Trophoblast cell (in vitro differentiated cells and primary cell): ENCODE results near the gene MYRIP.

Experiments
- DNase-seq, 2 donors: peaks; one replicate each; pipeline ENCODE4 v3.0.0-alpha.2; 2016
- H2AFZ ChIP-seq: 2 replicates; pipeline ENCODE4 v1.6.1; 2013; ENCODE audit warnings: low read length, moderate library complexity, mild to moderate bottlenecking; ENCODE audit not compliant: insufficient read depth, poor library complexity
- H2AK5ac ChIP-seq: 2 replicates; pipeline ENCODE4 v1.6.1; 2013; ENCODE audit warnings: mild to moderate bottlenecking, low read length
- H2BK120ac ChIP-seq: 2 replicates; pipeline ENCODE4 v1.6.1; 2013; ENCODE audit warnings: low read length, mild to moderate bottlenecking, moderate library complexity; ENCODE audit not compliant: insufficient read depth, poor library complexity
- H2BK12ac ChIP-seq: 2 replicates; pipeline ENCODE4 v1.6.1; 2013; ENCODE audit warnings: mild to moderate bottlenecking, low read length, moderate library complexity
- H2BK5ac ChIP-seq: 2 replicates; pipeline ENCODE4 v1.6.1; 2013; ENCODE audit warnings: low read length, low read depth, moderate library complexity, mild to moderate bottlenecking; ENCODE audit not compliant: poor library complexity
- H3K14ac ChIP-seq: 2 replicates; pipeline ENCODE4 v1.6.1; 2013; ENCODE audit warnings: mild to moderate bottlenecking, low read length
- H3K18ac ChIP-seq: 2 replicates; pipeline ENCODE4 v1.6.1; 2013; ENCODE audit warnings: mild to moderate bottlenecking, low read length
- H3K23ac ChIP-seq: 2 replicates; pipeline ENCODE4 v1.6.1; 2013; ENCODE audit warnings: low read length
- H3K27ac ChIP-seq: 2 replicates; pipeline ENCODE4 v1.5.1; 2013; ENCODE audit warnings: low read depth, mild to moderate bottlenecking, inconsistent platforms, low read length, moderate library complexity
- H3K27me3 ChIP-seq: 2 replicates; pipeline ENCODE4 v1.6.1; 2013; ENCODE audit warnings: inconsistent platforms, mild to moderate bottlenecking, low read length, moderate library complexity; ENCODE audit not compliant: insufficient read depth
- H3K36me3 ChIP-seq, 2 experiments: 1 replicate in 1 of 2; 2 replicates in 1 of 2; pipeline ENCODE4 v1.6.1; 2013; ENCODE audit warnings: low read length in 2 of 2, mild to moderate bottlenecking in 2 of 2, moderate library complexity in 1 of 2; ENCODE audit not compliant: insufficient read depth in 2 of 2, control insufficient read depth in 1 of 2
- H3K4ac ChIP-seq: 2 replicates; pipeline ENCODE4 v1.6.1; 2013; ENCODE audit warnings: low read depth, mild to moderate bottlenecking, low read length, moderate library complexity
- H3K4me1 ChIP-seq, 2 experiments: 1 replicate in 1 of 2; 2 replicates in 1 of 2; pipeline ENCODE4 v1.6.1; 2013; ENCODE audit warnings: low read length in 2 of 2, mild to moderate bottlenecking in 2 of 2, moderate library complexity in 1 of 2; ENCODE audit not compliant: insufficient read depth in 2 of 2, control insufficient read depth in 1 of 2
- H3K4me2 ChIP-seq: 2 replicates; pipeline ENCODE4 v1.6.1; 2013; ENCODE audit warnings: inconsistent platforms, mild to moderate bottlenecking, low read length, moderate library complexity
- H3K4me3 ChIP-seq: 2 replicates; pipeline ENCODE4 v1.5.1; 2013; ENCODE audit warnings: mild to moderate bottlenecking, low read depth, low read length, inconsistent platforms
- H3K79me1 ChIP-seq: one replicate; pipeline ENCODE4 v1.6.1; 2013; ENCODE audit warnings: low read length
- H3K79me2 ChIP-seq: 2 replicates; pipeline ENCODE4 v1.6.1; 2013; ENCODE audit warnings: low read length, mild to moderate bottlenecking; ENCODE audit not compliant: control insufficient read depth, insufficient read depth, poor library complexity
- H3K9ac ChIP-seq: 2 replicates; pipeline ENCODE4 v1.6.1; 2013; ENCODE audit warnings: mild to moderate bottlenecking, low read length
- H3K9me3 ChIP-seq: 2 replicates; pipeline ENCODE4 v1.6.1; 2013; ENCODE audit warnings: low read depth, mild to moderate bottlenecking, control low read depth, inconsistent platforms, low read length; ENCODE audit not compliant: insufficient read depth
- H4K12ac ChIP-seq: 2 replicates; pipeline ENCODE4 v1.6.1; 2013; ENCODE audit warnings: low read depth, mild to moderate bottlenecking, low read length, moderate library complexity
- H4K8ac ChIP-seq: 2 replicates; pipeline ENCODE4 v1.6.1; 2013; ENCODE audit warnings: low read depth, mild to moderate bottlenecking, low read length, moderate library complexity
- H4K91ac ChIP-seq: one replicate; pipeline ENCODE4 v1.6.1; 2013; ENCODE audit warnings: low read depth, mild to moderate bottlenecking, low read length, moderate library complexity
- WGBS: extraction: QIAGEN DNeasy Blood & Tissue Kit; methylation state at CpG from one replicate; pipeline ENCODE4 v1.1.7; 2013; ENCODE audit warnings: missing lambda C conversion rate; ENCODE audit not compliant: insufficient read length, insufficient coverage; ENCODE audit errors: extremely low coverage; 5-methylcytosine and 5-hydroxymethylcytosine counted together

Gene MYRIP

GRCh38 chr3:40169983-40170382, 360.6 kb downstream of the MYRIP start:
- no peak overlapping the region for H3K4ac ChIP-seq

GRCh38 chr3:40170395-40170794, 361.0 kb downstream of the MYRIP start:
- Histone ChIP-seq H2AFZ (no peak overlapping the region), H2BK12ac (no peak overlapping the region), H3K18ac (no peak overlapping the region), H3K79me1 (no peaks in the 10 kb centered on the region), H3K27me3 (no peaks in the 10 kb centered on the region), H3K4me1 (no peaks in the 10 kb centered on the region), H3K9me3 (no peaks in the 10 kb centered on the region), H2BK120ac (no peak overlapping the region), H3K79me2 (no peaks in the 10 kb centered on the region), H4K91ac (no peak overlapping the region), H3K14ac (no peak overlapping the region), H3K23ac (no peak overlapping the region), H4K12ac (no peak overlapping the region), H2AK5ac (no peak overlapping the region), H3K36me3 (no peaks in the 10 kb centered on the region), H3K4me3 (no peak overlapping the region), H3K27ac (no peak overlapping the region), H3K9ac (no peak overlapping the region), H3K4ac (no peak overlapping the region), H4K8ac (no peak overlapping the region), H2BK5ac (no peak overlapping the region), H3K4me2 (no peak overlapping the region)
- DNase-seq, result no peak
- WGBS, result no CpG with 5 or more reads among the region's 1 CpG

More at GRCh38 chr3:40169983-40170382, 360.6 kb downstream of the MYRIP start:
- Histone ChIP-seq H3K36me3 (no peaks in the 10 kb centered on the region), H3K4me2 (no peak overlapping the region), H3K79me1 (no peaks in the 10 kb centered on the region), H4K12ac (no peak overlapping the region), H2AFZ (no peak overlapping the region), H3K4me1 (no peaks in the 10 kb centered on the region), H2BK5ac (no peak overlapping the region), H4K91ac (no peak overlapping the region), H3K79me2 (no peaks in the 10 kb centered on the region), H3K23ac (no peak overlapping the region), H3K9me3 (no peaks in the 10 kb centered on the region), H2BK12ac (no peak overlapping the region), H3K27me3 (no peaks in the 10 kb centered on the region), H2BK120ac (no peak overlapping the region), H3K14ac (no peak overlapping the region), H3K4me3 (no peak overlapping the region), H4K8ac (no peak overlapping the region), H3K9ac (peak overlapping the region; percentile 29), H2AK5ac (no peak overlapping the region), H3K27ac (no peak overlapping the region), H3K18ac (no peak overlapping the region)
- no peak for DNase-seq
- 100% methylated on average over 2 of the region's 5 CpGs for WGBS

GRCh38 chr3:40172560-40172959, 363.2 kb downstream of the MYRIP start:
- H3K4me1 ChIP-seq, result no peaks in the 10 kb centered on the region
- no CpG with 5 or more reads among the region's 1 CpG for WGBS
- DNase-seq, result no peak

GRCh38 chr3:40173227-40173721, 363.9 kb downstream of the MYRIP start:
- Histone ChIP-seq H3K9me3 (peaks cover 2% of the 10 kb centered on the region), H3K18ac (no peak overlapping the region), H4K91ac (no peak overlapping the region), H3K4me1 (no peaks in the 10 kb centered on the region), H2BK12ac (no peak overlapping the region), H3K9ac (no peak overlapping the region), H3K79me1 (no peaks in the 10 kb centered on the region), H3K27me3 (no peaks in the 10 kb centered on the region), H4K12ac (no peak overlapping the region), H2BK120ac (no peak overlapping the region), H3K36me3 (no peaks in the 10 kb centered on the region), H4K8ac (no peak overlapping the region), H2AFZ (no peak overlapping the region), H3K23ac (no peak overlapping the region), H3K4ac (no peak overlapping the region), H2BK5ac (no peak overlapping the region), H3K27ac (no peak overlapping the region), H3K4me3 (no peak overlapping the region), H3K79me2 (no peaks in the 10 kb centered on the region), H3K14ac (no peak overlapping the region), H2AK5ac (no peak overlapping the region), H3K4me2 (no peak overlapping the region)
- no peak for DNase-seq
- WGBS, result no CpG with 5 or more reads among the region's 7 CpGs

More at GRCh38 chr3:40172560-40172959, 363.2 kb downstream of the MYRIP start:
- H3K36me3 ChIP-seq, result no peaks in the 10 kb centered on the region
- H3K4me3 ChIP-seq, result no peak overlapping the region
- no peak overlapping the region for H3K14ac ChIP-seq
- no peak overlapping the region for H2BK120ac ChIP-seq
- no peak overlapping the region for H3K9ac ChIP-seq
- H3K79me2 ChIP-seq, result no peaks in the 10 kb centered on the region
- H3K18ac ChIP-seq, result no peak overlapping the region
- H3K27me3 ChIP-seq, result no peaks in the 10 kb centered on the region
- H4K91ac ChIP-seq, result no peak overlapping the region
- H2BK5ac ChIP-seq, result no peak overlapping the region
- no peak overlapping the region for H4K8ac ChIP-seq
- H2AFZ ChIP-seq, result no peak overlapping the region
- H4K12ac ChIP-seq, result no peak overlapping the region
- H2AK5ac ChIP-seq, result no peak overlapping the region
- H3K4me2 ChIP-seq, result no peak overlapping the region
- no peaks in the 10 kb centered on the region for H3K79me1 ChIP-seq
- H3K4ac ChIP-seq, result no peak overlapping the region
- no peak overlapping the region for H3K23ac ChIP-seq
- no peaks in the 10 kb centered on the region for H3K9me3 ChIP-seq
- no peak overlapping the region for H3K27ac ChIP-seq
- H2BK12ac ChIP-seq, result no peak overlapping the region
